T-helper 2 cell treated with Interferon-gamma antibody and Interleukin-4, amounts not matched to agents 5 μg/mL and 100 μg/mL, for 36 hours (primary cell): ENCODE results near the gene EPHA6.

Source experiments
- DNase-seq: peaks from one replicate; pipeline ENCODE4 v3.0.0; 2021; ENCODE audit warnings: low spot score
- H3K27ac Mint-ChIP-seq: one replicate; pipeline ENCODE4 v1.8.0; 2021; ENCODE audit warnings: mild to moderate bottlenecking, mixed read lengths
- H3K27me3 Mint-ChIP-seq: one replicate; pipeline ENCODE4 v1.8.0; 2021; ENCODE audit warnings: low read depth, mixed read lengths
- H3K36me3 Mint-ChIP-seq: one replicate; pipeline ENCODE4 v1.8.0; 2021; ENCODE audit warnings: low read depth, mixed read lengths
- H3K4me1 Mint-ChIP-seq: one replicate; pipeline ENCODE4 v1.8.0; 2021; ENCODE audit warnings: low read depth, mixed read lengths
- H3K4me3 Mint-ChIP-seq: one replicate; pipeline ENCODE4 v1.8.0; 2022; ENCODE audit warnings: mild to moderate bottlenecking, moderate library complexity, mixed read lengths
- H3K9me3 Mint-ChIP-seq: one replicate; pipeline ENCODE4 v1.8.0; 2021; ENCODE audit warnings: mixed read lengths

Gene EPHA6

DNA sequence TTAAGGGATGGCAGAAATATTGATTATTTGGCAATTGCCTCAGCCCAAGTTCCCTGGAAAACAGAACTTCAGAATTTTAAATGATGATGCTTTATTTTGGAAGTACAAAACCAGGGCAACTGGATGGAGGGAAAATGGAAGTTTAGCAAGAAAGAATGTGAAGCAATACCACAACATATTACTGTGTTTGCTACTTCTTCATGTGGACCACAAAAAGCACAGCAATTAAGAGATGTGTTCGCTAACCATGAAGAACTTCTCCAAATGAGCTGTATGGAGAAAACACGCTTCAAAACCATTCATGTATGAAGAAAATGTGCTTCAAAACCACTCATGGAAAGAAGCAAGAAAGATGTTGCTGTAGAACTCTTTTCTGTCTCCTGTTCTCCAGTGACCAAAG is 885.5 kb downstream of the EPHA6 start:
- Mint-ChIP-seq H3K9me3 (no peaks in the 10 kb centered on the region), H3K36me3 (no peaks in the 10 kb centered on the region), H3K27ac (no peak overlapping the region), H3K4me1 (no peaks in the 10 kb centered on the region), H3K4me3 (no peak overlapping the region), H3K27me3 (no peaks in the 10 kb centered on the region)
- no peak for DNase-seq

DNA sequence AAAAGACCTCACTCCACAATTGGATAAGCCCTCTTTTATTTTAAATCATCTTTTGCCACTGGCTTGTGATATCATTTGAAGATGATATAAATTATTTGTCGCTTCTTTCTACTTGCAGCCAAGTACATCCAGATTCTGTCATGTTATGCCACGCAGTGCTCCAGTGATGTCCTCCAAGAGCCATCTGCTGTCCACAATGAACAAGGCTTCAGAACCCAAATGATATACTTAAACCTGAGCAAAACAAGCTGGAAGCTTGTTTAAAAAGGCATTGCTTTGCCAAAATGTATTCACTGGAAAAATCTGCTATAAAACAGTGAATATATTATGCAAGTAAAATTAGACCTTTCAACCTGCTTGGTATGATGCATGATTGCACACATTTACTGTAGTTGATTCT is 891.4 kb downstream of the EPHA6 start:
- DNase-seq, result no peak
- no peaks in the 10 kb centered on the region for H3K4me1 Mint-ChIP-seq
- H3K9me3 Mint-ChIP-seq, result no peaks in the 10 kb centered on the region
- no peaks in the 10 kb centered on the region for H3K27me3 Mint-ChIP-seq
- H3K4me3 Mint-ChIP-seq, result no peak overlapping the region
- H3K36me3 Mint-ChIP-seq, result no peaks in the 10 kb centered on the region
- no peak overlapping the region for H3K27ac Mint-ChIP-seq

DNA sequence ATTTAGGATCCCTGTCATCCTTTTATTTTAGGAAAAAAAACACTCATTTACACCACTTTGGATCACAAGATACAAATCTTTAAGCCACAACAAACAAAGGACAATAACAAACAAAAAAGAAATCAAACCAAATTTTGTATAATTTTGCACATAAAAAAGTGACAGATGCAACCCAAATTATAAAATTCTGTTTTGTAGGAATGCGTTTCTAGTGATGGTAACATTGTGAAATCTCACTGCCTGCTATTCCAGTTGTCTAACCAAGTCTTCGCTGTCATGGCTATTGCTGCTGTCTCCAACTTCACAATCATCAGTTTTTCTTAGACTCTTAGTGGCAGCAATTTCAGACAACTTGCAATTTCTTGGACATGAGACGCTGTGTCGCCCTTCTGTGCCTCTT is 891.8 kb downstream of the EPHA6 start:
- Mint-ChIP-seq H3K4me1 (no peaks in the 10 kb centered on the region), H3K36me3 (no peaks in the 10 kb centered on the region), H3K27me3 (no peaks in the 10 kb centered on the region), H3K4me3 (no peak overlapping the region), H3K9me3 (no peaks in the 10 kb centered on the region), H3K27ac (no peak overlapping the region)
- no peak for DNase-seq

DNA sequence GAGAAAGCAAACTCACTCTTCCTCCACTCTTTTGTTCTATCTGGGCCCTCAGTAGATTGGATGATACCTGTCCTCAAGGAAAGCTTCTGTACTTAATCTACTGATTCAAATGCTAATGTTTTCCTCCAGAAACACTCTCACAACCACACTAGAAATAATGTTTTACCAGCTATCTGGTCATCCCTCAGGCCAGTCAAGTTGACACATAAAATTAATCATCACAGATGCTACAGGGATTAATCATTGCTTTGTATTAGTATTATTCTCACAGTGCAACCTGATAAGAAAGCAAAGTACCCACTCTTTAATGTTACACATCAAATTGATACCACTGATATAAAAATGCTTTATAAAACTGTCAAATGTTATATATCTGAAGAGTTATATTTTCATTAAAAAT is 897.3 kb downstream of the EPHA6 start:
- Mint-ChIP-seq H3K4me3 (no peak overlapping the region), H3K4me1 (no peaks in the 10 kb centered on the region), H3K36me3 (no peaks in the 10 kb centered on the region), H3K27ac (no peak overlapping the region), H3K9me3 (no peaks in the 10 kb centered on the region), H3K27me3 (no peaks in the 10 kb centered on the region)
- no peak for DNase-seq

DNA sequence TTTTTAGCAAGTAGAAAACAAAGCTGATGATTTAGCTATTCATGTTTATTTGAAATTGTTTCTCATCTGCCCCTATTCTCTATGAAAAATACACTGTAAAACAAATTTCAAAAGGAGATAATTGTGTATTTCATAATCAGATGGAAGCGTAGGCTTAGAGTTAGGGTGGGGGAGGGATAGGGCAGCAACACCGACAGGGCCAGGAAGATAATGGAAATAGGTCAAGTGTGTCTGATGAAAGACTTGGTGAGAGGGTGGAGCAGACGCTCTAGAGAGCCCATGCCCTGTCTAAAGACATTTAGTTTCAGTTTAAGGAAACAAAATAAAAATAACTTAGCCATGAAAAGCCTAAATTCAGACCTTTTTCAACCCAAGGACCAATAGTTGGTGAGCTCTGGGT is 898.5 kb downstream of the EPHA6 start:
- Mint-ChIP-seq H3K4me3 (no peak overlapping the region), H3K36me3 (no peaks in the 10 kb centered on the region), H3K27ac (no peak overlapping the region), H3K9me3 (no peaks in the 10 kb centered on the region), H3K4me1 (no peaks in the 10 kb centered on the region), H3K27me3 (no peaks in the 10 kb centered on the region)
- DNase-seq, result no peak

DNA sequence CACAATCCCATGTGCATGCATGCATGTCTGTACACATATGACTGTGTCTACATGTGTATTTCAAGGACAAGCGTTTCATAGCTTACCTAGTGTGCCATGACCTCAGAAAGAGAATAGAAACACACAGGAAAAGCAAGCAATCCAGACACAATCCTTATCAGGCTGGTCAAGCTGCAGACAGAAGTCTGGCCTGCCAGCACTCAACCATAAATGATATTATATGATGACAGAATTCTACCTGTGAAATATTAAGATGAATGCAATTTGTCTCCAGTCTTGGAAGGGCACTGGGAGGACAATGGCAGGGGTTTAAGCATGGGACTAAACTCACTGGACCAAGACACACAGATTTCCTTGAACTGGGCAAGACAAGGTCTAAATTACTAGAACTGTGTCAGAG is 899.2 kb downstream of the EPHA6 start:
- Mint-ChIP-seq H3K27me3 (peaks cover 2% of the 10 kb centered on the region), H3K9me3 (no peaks in the 10 kb centered on the region), H3K36me3 (no peaks in the 10 kb centered on the region), H3K4me3 (no peak overlapping the region), H3K4me1 (no peaks in the 10 kb centered on the region), H3K27ac (no peak overlapping the region)
- no peak for DNase-seq

DNA sequence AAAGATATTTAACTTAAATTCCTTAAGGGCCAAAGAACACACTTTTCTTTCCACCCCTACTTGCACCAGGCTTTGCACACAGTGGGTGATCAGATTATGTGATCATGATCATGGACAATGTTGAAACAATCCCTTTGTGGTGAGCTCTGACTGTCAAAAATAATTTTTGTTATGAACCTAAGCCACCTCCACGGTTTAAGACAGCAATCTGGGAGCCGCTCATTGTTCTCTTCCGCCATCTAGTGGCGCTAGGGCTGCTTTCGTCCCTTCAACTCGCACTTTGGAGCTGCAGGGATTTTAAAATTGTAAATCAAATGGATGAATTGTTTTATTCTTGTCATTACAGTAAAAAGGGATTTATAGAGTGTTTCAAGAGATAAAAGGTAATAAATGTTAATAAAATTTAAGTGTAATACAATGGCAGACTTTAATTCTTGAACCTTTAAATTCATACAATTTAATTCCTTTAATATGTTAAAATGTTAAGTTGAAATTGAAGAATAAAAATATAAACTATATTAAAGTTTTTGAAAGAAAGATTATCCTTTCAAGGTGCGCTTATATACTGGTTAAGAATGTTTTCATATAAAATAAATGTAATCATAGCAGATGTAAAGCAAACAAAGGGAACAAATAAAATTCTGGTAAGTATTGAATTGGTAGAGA is 904.9 kb downstream of the EPHA6 start:
- no peaks in the 10 kb centered on the region for H3K4me1 Mint-ChIP-seq
- peaks cover 4% of the 10 kb centered on the region for H3K27me3 Mint-ChIP-seq
- no peak overlapping the region for H3K4me3 Mint-ChIP-seq
- no peaks in the 10 kb centered on the region for H3K36me3 Mint-ChIP-seq
- no peaks in the 10 kb centered on the region for H3K9me3 Mint-ChIP-seq
- DNase-seq, result peak; percentile 41
- H3K27ac Mint-ChIP-seq, result no peak overlapping the region

DNA sequence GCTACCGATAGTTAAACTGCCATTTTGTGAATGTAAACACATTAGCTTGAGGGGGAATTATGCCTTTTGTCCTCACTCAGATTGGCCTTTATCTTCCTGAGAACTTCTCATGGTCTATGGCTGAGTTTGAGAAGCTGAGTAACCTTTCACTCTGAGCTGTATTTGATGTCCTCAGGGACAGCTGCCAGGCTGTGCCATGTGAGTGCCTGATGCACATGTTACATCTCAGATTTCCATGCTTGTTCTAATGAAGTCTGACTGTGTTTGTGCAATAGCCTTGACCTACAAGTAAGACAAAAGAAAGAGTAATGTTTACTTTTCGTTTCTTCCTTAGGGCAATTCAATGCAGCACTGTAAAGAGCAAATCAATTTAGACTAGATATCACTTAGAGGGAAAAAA is 906.0 kb downstream of the EPHA6 start:
- Mint-ChIP-seq H3K27me3 (peaks cover 4% of the 10 kb centered on the region), H3K4me3 (no peak overlapping the region), H3K36me3 (no peaks in the 10 kb centered on the region), H3K4me1 (no peaks in the 10 kb centered on the region), H3K9me3 (no peaks in the 10 kb centered on the region), H3K27ac (no peak overlapping the region)
- DNase-seq, result no peak

DNA sequence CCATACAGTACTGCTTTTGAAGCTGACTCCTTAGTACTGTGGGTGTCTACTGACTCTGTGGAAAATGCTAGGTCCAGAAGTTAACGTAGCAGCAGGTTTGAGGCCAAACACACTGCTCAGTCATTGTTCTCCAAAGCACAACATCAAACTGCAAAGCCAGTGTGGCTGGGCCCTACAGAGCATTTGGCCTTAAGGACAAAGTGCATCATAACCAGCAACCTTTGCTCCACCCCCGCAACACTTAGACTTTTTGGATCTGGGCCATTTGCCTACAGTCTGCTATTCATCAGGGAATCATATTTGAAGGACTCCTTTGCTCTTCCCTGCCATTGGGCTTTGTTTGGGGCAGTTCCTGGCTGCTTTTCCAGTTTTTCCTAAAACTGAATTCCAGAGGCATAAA is 907.1 kb downstream of the EPHA6 start:
- Mint-ChIP-seq H3K4me1 (no peaks in the 10 kb centered on the region), H3K4me3 (no peak overlapping the region), H3K27me3 (peaks cover 4% of the 10 kb centered on the region), H3K9me3 (no peaks in the 10 kb centered on the region), H3K36me3 (no peaks in the 10 kb centered on the region), H3K27ac (no peak overlapping the region)
- no peak for DNase-seq

DNA sequence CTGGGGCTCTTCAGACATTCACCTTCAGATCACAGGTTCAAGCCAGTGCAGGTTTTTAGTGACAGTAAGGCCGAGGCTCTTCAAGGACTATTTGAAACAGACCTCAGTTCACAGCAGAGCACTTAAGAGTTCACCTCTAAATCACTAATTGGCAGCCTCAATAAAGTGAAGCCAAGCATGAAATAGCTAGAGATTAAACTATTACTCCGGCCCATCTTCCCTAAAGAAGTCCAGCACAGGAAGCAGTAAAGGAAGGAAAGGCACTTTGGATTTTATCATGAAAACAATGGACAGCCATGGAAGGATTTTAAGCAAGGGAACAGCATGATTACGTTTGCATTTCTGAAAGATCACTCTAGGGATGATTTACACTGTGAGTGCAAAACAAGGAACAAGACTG is 922.5 kb downstream of the EPHA6 start:
- no peak for DNase-seq
- H3K27me3 Mint-ChIP-seq, result peaks cover 9% of the 10 kb centered on the region
- no peaks in the 10 kb centered on the region for H3K9me3 Mint-ChIP-seq
- no peak overlapping the region for H3K27ac Mint-ChIP-seq
- H3K4me1 Mint-ChIP-seq, result peaks cover 2% of the 10 kb centered on the region
- no peak overlapping the region for H3K4me3 Mint-ChIP-seq
- no peaks in the 10 kb centered on the region for H3K36me3 Mint-ChIP-seq

DNA sequence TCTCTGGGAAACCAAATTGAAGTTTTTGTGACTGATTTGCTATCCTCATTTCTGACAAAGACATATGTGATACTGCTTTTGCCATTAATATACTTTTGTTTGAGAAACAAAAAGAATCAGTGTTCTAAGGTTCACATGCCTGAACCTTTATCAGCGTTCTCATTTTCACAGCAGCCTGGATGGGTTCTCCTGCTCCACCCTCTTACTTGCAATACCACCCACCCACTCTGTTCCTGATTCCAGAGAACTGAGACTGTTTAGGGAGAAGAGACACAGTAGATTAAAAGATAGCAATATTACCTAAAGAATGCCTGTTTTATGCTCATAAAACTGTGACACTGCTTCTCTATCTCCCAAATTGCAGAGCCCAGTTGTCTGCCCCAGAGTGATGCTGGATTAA is 924.4 kb downstream of the EPHA6 start:
- peaks cover 9% of the 10 kb centered on the region for H3K27me3 Mint-ChIP-seq
- no peak overlapping the region for H3K4me3 Mint-ChIP-seq
- no peaks in the 10 kb centered on the region for H3K9me3 Mint-ChIP-seq
- DNase-seq, result no peak
- no peaks in the 10 kb centered on the region for H3K36me3 Mint-ChIP-seq
- H3K27ac Mint-ChIP-seq, result no peak overlapping the region
- H3K4me1 Mint-ChIP-seq, result peaks cover 2% of the 10 kb centered on the region

DNA sequence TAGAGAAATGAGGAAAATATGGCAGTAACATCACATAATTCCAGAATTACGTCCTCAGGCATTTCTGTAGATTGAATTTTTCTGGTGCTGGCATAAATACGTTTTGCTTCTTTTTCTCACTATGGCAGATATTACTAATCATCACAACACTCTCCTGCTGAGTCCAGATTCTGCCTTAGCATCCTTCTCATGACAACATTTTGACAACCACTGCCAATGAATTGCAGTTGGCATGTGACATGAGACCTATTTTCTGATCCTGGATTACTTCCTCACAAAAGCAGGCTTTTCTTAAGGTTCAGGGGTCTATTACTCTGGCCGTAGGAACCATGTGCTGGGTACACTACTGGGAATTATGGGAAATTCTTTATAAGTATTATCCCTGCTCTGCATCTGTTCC is 927.6 kb downstream of the EPHA6 start:
- Mint-ChIP-seq H3K36me3 (no peaks in the 10 kb centered on the region), H3K27me3 (peaks cover 8% of the 10 kb centered on the region), H3K4me3 (no peak overlapping the region), H3K4me1 (no peaks in the 10 kb centered on the region), H3K9me3 (no peaks in the 10 kb centered on the region), H3K27ac (no peak overlapping the region)
- no peak for DNase-seq

DNA sequence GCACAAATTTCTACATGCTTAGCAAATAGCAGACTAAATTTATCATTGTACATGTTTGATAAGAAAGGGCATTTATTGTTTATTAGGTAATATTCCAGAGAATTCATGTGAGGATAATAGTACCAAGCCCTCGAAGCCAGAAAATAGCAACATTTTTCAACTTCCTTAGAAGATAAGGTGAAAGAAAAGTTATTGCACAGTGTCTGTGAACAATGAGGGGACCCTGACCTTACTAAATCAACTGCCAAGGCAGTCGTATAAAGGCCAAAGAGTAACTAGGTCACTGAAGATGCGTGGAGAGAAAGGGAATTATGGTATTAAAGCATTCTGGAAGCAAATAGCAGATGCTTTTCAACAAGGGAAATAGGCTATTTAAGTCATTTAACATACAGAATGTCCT is 929.9 kb downstream of the EPHA6 start:
- H3K27me3 Mint-ChIP-seq, result peaks cover 8% of the 10 kb centered on the region
- H3K4me1 Mint-ChIP-seq, result no peaks in the 10 kb centered on the region
- no peak overlapping the region for H3K27ac Mint-ChIP-seq
- no peak overlapping the region for H3K4me3 Mint-ChIP-seq
- no peaks in the 10 kb centered on the region for H3K36me3 Mint-ChIP-seq
- DNase-seq, result no peak
- no peaks in the 10 kb centered on the region for H3K9me3 Mint-ChIP-seq

DNA sequence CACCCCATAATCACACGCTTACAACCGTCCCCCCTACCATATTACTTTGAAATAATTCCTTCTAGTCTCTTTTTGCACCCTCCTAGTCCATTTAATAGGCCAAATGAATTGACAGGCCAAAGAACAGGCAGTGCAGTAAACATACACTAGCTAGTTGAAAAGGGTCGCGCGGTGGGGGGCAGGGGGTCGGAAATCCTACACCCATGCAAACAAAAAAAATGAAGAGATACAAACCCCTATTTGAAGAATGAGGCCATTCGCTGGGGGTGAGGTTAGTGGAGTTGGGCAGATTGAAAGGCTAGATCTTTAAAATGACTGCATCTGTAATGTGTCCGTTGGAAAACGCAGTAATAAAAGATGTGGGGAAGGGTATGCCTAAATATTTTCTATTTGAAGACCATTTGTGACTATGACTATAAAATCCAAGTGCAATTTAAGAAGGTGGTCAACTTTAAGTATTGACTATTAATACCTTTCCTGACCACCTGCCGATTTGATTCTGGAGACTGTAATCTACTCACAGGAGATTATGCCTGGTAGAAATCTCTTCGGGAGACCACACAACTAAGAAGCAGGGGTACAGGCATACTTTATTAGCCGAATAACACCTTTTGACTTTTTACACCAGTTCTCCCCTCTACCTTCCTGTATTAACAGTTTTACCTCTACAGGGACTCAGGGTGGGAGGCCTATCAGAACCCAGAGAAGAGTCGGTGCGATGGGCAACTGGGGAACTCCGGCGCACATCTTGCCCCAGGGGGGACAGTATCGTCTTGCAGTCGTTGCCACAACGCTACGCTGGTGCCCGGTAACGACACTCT is 949.4 kb downstream of the EPHA6 start:
- Mint-ChIP-seq H3K9me3 (no peaks in the 10 kb centered on the region), H3K4me1 (peaks cover 21% of the 10 kb centered on the region), H3K4me3 (peak overlapping the region; percentile 97), H3K27ac (peak overlapping the region; percentile 89), H3K27me3 (peaks cover 11% of the 10 kb centered on the region), H3K36me3 (no peaks in the 10 kb centered on the region)
- no peak for DNase-seq
